Ishikawa (cell line): ENCODE measurements around the gene AP3B1.

Experiments used
- EGR1 ChIP-seq: IDR thresholded peaks from 2 replicates; pipeline ENCODE4 v1.6.1; 2012
- EP300 ChIP-seq: IDR thresholded peaks from 2 replicates; pipeline ENCODE4 v1.6.1; 2012; ENCODE audit warnings: borderline replicate concordance
- NFIC ChIP-seq: IDR thresholded peaks from 2 replicates; pipeline ENCODE4 v1.6.1; 2012
- TAF1 ChIP-seq: IDR thresholded peaks from 2 replicates; pipeline ENCODE4 v1.6.1; 2012; ENCODE audit warnings: low read depth, mild to moderate bottlenecking
- TCF12 ChIP-seq: IDR thresholded peaks from 2 replicates; pipeline ENCODE4 v1.6.1; 2012; ENCODE audit warnings: low read depth
- YY1 ChIP-seq: IDR thresholded peaks from 2 replicates; pipeline ENCODE4 v1.6.1; 2012; ENCODE audit warnings: low read depth
- ZBTB7A ChIP-seq: IDR thresholded peaks from 2 replicates; pipeline ENCODE4 v1.6.1; 2012; ENCODE audit warnings: low read depth

DNA sequence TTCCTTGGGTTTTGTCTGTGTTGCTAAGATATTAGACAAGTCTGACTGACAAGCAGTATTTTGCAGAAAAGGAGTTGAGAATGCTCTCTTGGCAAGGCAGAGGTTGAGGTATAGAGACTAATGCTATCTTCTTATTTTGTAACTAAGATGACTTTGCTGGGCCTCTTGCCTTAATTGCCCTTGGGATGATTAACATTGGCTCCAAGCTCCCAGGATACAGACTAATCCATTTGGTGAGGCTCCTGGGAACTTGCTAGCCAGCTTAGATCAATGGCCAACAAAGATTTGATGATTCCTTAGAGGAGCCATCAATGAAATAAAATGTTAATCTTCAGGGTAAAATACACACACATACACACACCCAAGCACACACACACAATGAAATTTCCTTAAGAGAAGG, 28.7 kb upstream of the AP3B1 start:
- TF ChIP-seq EGR1 = no peak
- TF ChIP-seq YY1 = no peak
- no peak for TF ChIP-seq TCF12
- no peak for TF ChIP-seq ZBTB7A
- TF ChIP-seq TAF1 = no peak
- TF ChIP-seq EP300 = no peak
- no peak for TF ChIP-seq NFIC
